HCT116 (cell line): ENCODE results near the gene SORCS2. TPM values are rescaled to one million over a fixed set of nuclear protein-coding genes. Genes with fewer than 3 reads are reported as not detected.

ENCODE experiments used
- ATAC-seq: fragments of 200-7000 bp; cut with Tn5 transposase; 2 replicates; pipeline ENCODE4 v1.9.1; 2020; ENCODE audit warnings: mild to moderate bottlenecking, moderate library complexity
- BruUV-seq: library from RNA; stranded (reverse); fragments of 400-500 nt; replicated peaks from 2 replicates; lab custom pipeline; 2021; lab: Mats Ljungman, UMichigan
- CTCF ChIA-PET: fragments of 300-600 bp; sonication (Branson Sonifier 250); formaldehyde crosslinking; loops from one replicate; lab custom pipeline; 2021; ENCODE audit warnings: antibody characterized with exemption; lab: Charles Lee
- POLR2A ChIA-PET: fragments of 300-600, 350-600 bp; sonication (Branson Sonifier 250); formaldehyde crosslinking; loops from one replicate; lab custom pipeline; 2021; ENCODE audit warnings: antibody characterized with exemption; lab: Charles Lee
- RAD21 ChIA-PET, 2 experiments: fragments of 300-600 bp; sonication (Branson Sonifier 250); formaldehyde crosslinking; loops; one replicate each; lab custom pipeline; 2023; ENCODE audit warnings: low total read pairs in 2 of 2; ENCODE audit not compliant: uncharacterized antibody in 2 of 2, unreplicated experiment in 2 of 2, low non-redundant PET in 1 of 2; lab: Charles Lee
- DNase-seq: peaks from one replicate; pipeline ENCODE4 v3.0.0-alpha.2; 2010; ENCODE audit warnings: low read depth, low spot score
- H2AFZ ChIP-seq: fragments of 200-600 bp; shearing (Covaris generic), sonication (generic); 2 replicates; pipeline ENCODE4 v1.6.1; 2017; ENCODE audit warnings: low read depth, mixed run types, mixed read lengths, antibody characterized with exemption, low read length; ENCODE audit not compliant: poor library complexity, severe bottlenecking
- H3K27ac ChIP-seq: 2 replicates; pipeline ENCODE4 v1.5.1; 2012; ENCODE audit warnings: low read depth, low read length
- H3K27me3 ChIP-seq: fragments of 200-600 bp; sonication (generic); 2 replicates; pipeline ENCODE4 v1.6.1; 2016; ENCODE audit warnings: mixed run types, low read length, mixed read lengths; ENCODE audit not compliant: insufficient read depth
- H3K36me3 ChIP-seq, 2 experiments: fragments of 200-500 bp in 1 of 2; fragments of 200-600 bp in 1 of 2; sonication (Bioruptor generic) in 1 of 2; sonication (generic) in 1 of 2; 2 replicates each; pipeline versions ENCODE4 v1.5.1 to v1.6.1; 2014 to 2016; ENCODE audit warnings: low read length in 2 of 2, inconsistent platforms in 1 of 2, mixed read lengths in 1 of 2, mixed run types in 1 of 2; ENCODE audit not compliant: insufficient read depth in 2 of 2, control insufficient read depth in 1 of 2
- H3K4me1 ChIP-seq, 2 experiments: fragments of 200-600 bp in 1 of 2; sonication (generic) in 1 of 2; 2 replicates each; pipeline versions ENCODE4 v1.5.1 to v1.6.1; 2012 to 2017; ENCODE audit warnings: low read length in 2 of 2, inconsistent platforms in 1 of 2, mild to moderate bottlenecking in 1 of 2, mixed read lengths in 1 of 2, mixed run types in 1 of 2, moderate library complexity in 1 of 2; ENCODE audit not compliant: insufficient read depth in 2 of 2, control insufficient read depth in 1 of 2
- H3K4me2 ChIP-seq: fragments of 200-600 bp; sonication (generic); 2 replicates; pipeline ENCODE4 v1.6.1; 2017; ENCODE audit warnings: mixed run types, low read length, mixed read lengths
- H3K4me3 ChIP-seq, 2 experiments: fragments of 200-600 bp in 1 of 2; sonication (generic) in 1 of 2; replicated peaks in 1 of 2; 2 replicates each; pipeline ENCODE4 v1.5.1; 2011 to 2016; ENCODE audit warnings: low read length in 2 of 2, control low read depth in 1 of 2, low read depth in 1 of 2, mild to moderate bottlenecking in 1 of 2, mixed read lengths in 1 of 2, mixed run types in 1 of 2
- H3K79me2 ChIP-seq: fragments of 200-600 bp; sonication (generic); 2 replicates; pipeline ENCODE4 v1.6.1; 2017; ENCODE audit warnings: mild to moderate bottlenecking, mixed run types, low read length, moderate library complexity, mixed read lengths; ENCODE audit not compliant: insufficient read depth
- H3K9ac ChIP-seq: fragments of 200-600 bp; sonication (generic); 2 replicates; pipeline ENCODE4 v1.6.1; 2016; ENCODE audit warnings: low read length, mixed read lengths
- H3K9me2 ChIP-seq: fragments of 200-600 bp; sonication (generic), shearing (Covaris generic); 2 replicates; pipeline ENCODE4 v1.6.1; 2017; ENCODE audit warnings: mixed run types, mild to moderate bottlenecking, moderate library complexity; ENCODE audit not compliant: insufficient read depth
- H3K9me3 ChIP-seq, 2 experiments: fragments of 200-500 bp in 1 of 2; fragments of 200-600 bp in 1 of 2; sonication (Bioruptor generic) in 1 of 2; sonication (generic) in 1 of 2; 2 replicates each; pipeline ENCODE4 v1.6.1; 2014 to 2017; ENCODE audit warnings: low read length in 2 of 2, mixed read lengths in 2 of 2, inconsistent platforms in 1 of 2, low read depth in 1 of 2, mild to moderate bottlenecking in 1 of 2, mixed run types in 1 of 2, moderate library complexity in 1 of 2; ENCODE audit not compliant: control insufficient read depth in 1 of 2, insufficient read depth in 1 of 2
- H4K20me1 ChIP-seq: fragments of 200-600 bp; sonication (generic), shearing (Covaris generic); 2 replicates; pipeline ENCODE4 v1.6.1; 2017; ENCODE audit warnings: mixed run types, mild to moderate bottlenecking, moderate library complexity; ENCODE audit not compliant: insufficient read depth
- ATF3 ChIP-seq: IDR thresholded peaks from 2 replicates; pipeline ENCODE4 v1.6.1; 2012
- CBX3 ChIP-seq: IDR thresholded peaks from 2 replicates; pipeline ENCODE4 v1.6.1; 2012; ENCODE audit warnings: low read depth
- CEBPB ChIP-seq: IDR thresholded peaks from 2 replicates; pipeline ENCODE4 v1.6.1; 2012; ENCODE audit warnings: low read depth
- EGR1 ChIP-seq: IDR thresholded peaks from 2 replicates; pipeline ENCODE4 v1.6.1; 2012; ENCODE audit warnings: low read depth
- ELF1 ChIP-seq: IDR thresholded peaks from 2 replicates; pipeline ENCODE4 v1.6.1; 2012; ENCODE audit warnings: low read depth, borderline replicate concordance
- EZH2 ChIP-seq: fragments of 200-600 bp; sonication (generic); IDR thresholded peaks from 2 replicates; pipeline ENCODE4 v1.6.1; 2017; ENCODE audit warnings: antibody characterized with exemption, mixed run types
- EZH2phosphoT487 ChIP-seq: fragments of 200-600 bp; IDR thresholded peaks from 2 replicates; pipeline ENCODE4 v1.6.1; 2018; ENCODE audit warnings: antibody characterized with exemption, borderline replicate concordance
- JUND ChIP-seq: IDR thresholded peaks from 2 replicates; pipeline ENCODE4 v1.6.1; 2012
- MAX ChIP-seq: IDR thresholded peaks from 2 replicates; pipeline ENCODE4 v1.6.1; 2012
- POLR2A ChIP-seq: IDR thresholded peaks from 2 replicates; pipeline ENCODE4 v1.7.0; 2011; ENCODE audit warnings: borderline replicate concordance; ENCODE audit not compliant: insufficient read depth, insufficient read length; ENCODE audit errors: extremely low read depth
- REST ChIP-seq: IDR thresholded peaks from 2 replicates; pipeline ENCODE4 v1.6.1; 2012; ENCODE audit warnings: low read depth
- SP1 ChIP-seq: IDR thresholded peaks from 2 replicates; pipeline ENCODE4 v1.6.1; 2012; ENCODE audit warnings: low read depth
- SRF ChIP-seq: IDR thresholded peaks from 2 replicates; pipeline ENCODE4 v1.6.1; 2012; ENCODE audit warnings: low read depth
- TCF7L2 ChIP-seq: IDR thresholded peaks from 2 replicates; pipeline ENCODE4 v1.7.0; 2011; ENCODE audit warnings: borderline replicate concordance, inconsistent platforms; ENCODE audit not compliant: insufficient read depth, insufficient read length; ENCODE audit errors: extremely low read depth
- YY1 ChIP-seq: IDR thresholded peaks from 2 replicates; pipeline ENCODE4 v1.6.1; 2011; ENCODE audit warnings: low read length, low read depth, moderate library complexity, mild to moderate bottlenecking; ENCODE audit not compliant: insufficient replicate concordance; ENCODE audit errors: extremely low read depth
- ZFX ChIP-seq: fragments of 450-650 bp; IDR thresholded peaks from 2 replicates; pipeline ENCODE4 v1.6.1; 2017
- ZNF274 ChIP-seq: fragments of 200-500 bp; sonication (Bioruptor generic); IDR thresholded peaks from 2 replicates; pipeline ENCODE4 v1.6.1; 2014; ENCODE audit warnings: mild to moderate bottlenecking, low read depth, low read length, inconsistent platforms
- intact Hi-C: fragments of 100-400 bp; cut with micrococcal nuclease; formaldehyde crosslinking; loops from 2 replicates; pipeline ENCODE4 v1.10.0; 2022
- total RNA-seq: library from RNA; stranded (reverse); gene quantifications from one replicate; pipeline ENCODE4 v1.2.1, GENCODE V29; 2021; ENCODE audit not compliant: unreplicated experiment

The SORCS2 gene
- total RNA-seq, 1 experiment from 2014 or later: 0.37 TPM

GRCh38 chr4:7390906-7391636, 198.7 kb downstream of the SORCS2 start:
- no peak for ATAC-seq
- no TSS peak for BruUV-seq
- H3K79me2 ChIP-seq: no peaks in the 10 kb centered on the region
- RAD21 ChIA-PET: no interaction called here
- H2AFZ ChIP-seq: no peak overlapping the region
- H3K4me1 ChIP-seq: no peaks in the 10 kb centered on the region
- TF ChIP-seq EZH2: no peak
- no peak for TF ChIP-seq TCF7L2
- no peak for TF ChIP-seq JUND
- no peak for TF ChIP-seq ELF1
- no peak overlapping the region for H3K9ac ChIP-seq
- DNase-seq: no peak
- no peaks in the 10 kb centered on the region for H3K36me3 ChIP-seq
- H3K9me3 ChIP-seq: no peaks in the 10 kb centered on the region
- POLR2A ChIA-PET: no interaction called here
- H3K27ac ChIP-seq: no peak overlapping the region
- no peaks in the 10 kb centered on the region for H4K20me1 ChIP-seq
- CTCF ChIA-PET: no interaction called here
- no peaks in the 10 kb centered on the region for H3K9me2 ChIP-seq
- H3K4me2 ChIP-seq: no peak overlapping the region
- H3K27me3 ChIP-seq: peaks cover 14% of the 10 kb centered on the region; the same call in 1 of the 2 replicates
- intact Hi-C loops: no loop called here
- H3K4me3 ChIP-seq: no peak overlapping the region

- Histone ChIP-seq H3K79me2 (no peaks in the 10 kb centered on the region), H3K9me3 (no peaks in the 10 kb centered on the region), H4K20me1 (no peaks in the 10 kb centered on the region), H3K4me2 (no peak overlapping the region), H3K9ac (no peak overlapping the region), H3K9me2 (no peaks in the 10 kb centered on the region), H3K36me3 (no peaks in the 10 kb centered on the region), H3K4me3 (no peak overlapping the region), H3K27me3 (peaks cover 21% of the 10 kb centered on the region; the same call in 1 of the 2 replicates), H3K4me1 (no peaks in the 10 kb centered on the region), H2AFZ (no peak overlapping the region), H3K27ac (no peak overlapping the region)
- ATAC-seq (no peak), DNase-seq (no peak)
- no TSS peak for BruUV-seq
- POLR2A ChIA-PET: no interaction called here
- RAD21 ChIA-PET: no interaction called here
- CTCF ChIA-PET: no interaction called here
- intact Hi-C loops: no loop called here
- TF ChIP-seq EGR1 (no peak), MAX (no peak), ZNF274 (no peak), ELF1 (no peak), SP1 (no peak), CBX3 (no peak), POLR2A (no peak), EZH2 (no peak), ZFX (no peak), CEBPB (no peak), ATF3 (no peak), EZH2phosphoT487 (no peak), JUND (no peak), REST (no peak), SRF (no peak), YY1 (no peak)
These were observed 199.5 kb downstream of the SORCS2 start for GRCh38 chr4:7391637-7392437.
